ENCODE measurements around the gene CNTN5. TPM values are rescaled to one million over a fixed set of nuclear protein-coding genes. Genes with fewer than 3 reads are reported as not detected.
A peak's percentile ranks its signal among the peaks of the same experiment; 100 is the strongest.
"Not testable (repeated sequence)": the region's sequence is repeated elsewhere in the genome, so short reads cannot be mapped to it uniquely, and the experiment has no call there.

Gene CNTN5
- total RNA-seq (2014; rRNA removed; shearing (Covaris generic)), result not detected in 2 replicates

DNA sequence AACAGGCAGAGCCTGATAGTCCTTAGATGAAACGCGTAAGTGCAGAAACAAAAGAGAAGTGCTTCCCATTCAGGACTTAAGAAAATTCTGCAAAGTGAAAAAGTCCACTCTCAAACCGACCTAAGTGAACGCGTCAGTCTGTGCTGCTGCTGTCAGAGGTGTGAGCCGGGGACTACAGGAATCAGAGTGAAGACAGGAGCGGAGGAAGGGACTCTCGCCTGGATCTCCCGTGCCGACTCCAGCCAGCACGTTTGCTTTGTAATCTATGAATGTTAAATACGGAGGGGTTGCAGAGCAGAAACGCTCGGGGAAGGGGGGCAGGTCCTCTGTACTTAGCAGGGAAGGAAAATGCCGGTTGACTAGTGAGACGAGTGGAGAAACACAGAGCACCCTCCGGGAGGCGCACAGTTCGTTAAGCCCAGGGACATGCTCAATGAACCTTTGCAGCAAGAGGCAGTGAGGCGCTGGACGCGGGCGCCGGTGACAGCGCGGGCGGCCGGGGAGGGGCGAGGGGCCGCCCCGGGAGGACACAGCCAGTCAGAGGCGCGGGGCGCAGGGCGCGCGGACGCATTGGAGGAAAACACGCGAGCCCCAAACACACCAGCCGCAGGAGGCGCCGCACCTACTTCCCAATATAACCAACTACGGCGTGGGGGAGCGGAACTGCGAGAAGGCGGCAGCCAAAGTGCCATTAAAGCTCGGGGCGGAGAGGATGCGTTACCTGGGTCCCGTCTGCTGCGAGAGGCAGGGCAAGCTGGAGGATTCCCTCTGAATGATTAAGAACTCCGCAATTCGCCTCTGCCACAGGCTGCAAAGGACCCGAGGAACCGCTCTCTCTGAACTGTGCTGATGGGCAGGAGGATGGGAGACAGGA is at the start of gene CNTN5:
CNTN5 (plus strand) TSS at position 598 of the 874 bp plus-strand sequence.
- DNase-seq (ENCODE audit: low read depth), result peak; percentile 42

DNA sequence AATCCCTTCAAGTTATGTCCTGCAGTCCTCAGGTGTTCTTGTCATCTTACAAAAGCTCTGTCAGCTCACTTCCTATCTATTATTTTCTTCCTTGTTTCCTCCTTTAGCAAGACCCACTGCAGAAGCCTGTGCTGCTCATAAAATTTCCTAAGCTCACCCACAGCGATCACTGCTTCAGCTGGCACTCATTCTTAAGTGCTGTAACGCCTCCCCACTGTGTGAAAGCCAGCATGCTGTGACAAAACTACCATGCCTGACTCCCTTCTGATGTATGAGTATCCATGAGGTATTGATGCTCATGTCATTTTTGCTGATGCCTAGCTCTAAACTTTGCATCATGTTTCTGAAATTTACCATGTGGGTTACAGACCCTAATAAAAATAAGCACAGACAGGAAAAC is 41.5 kb upstream of the CNTN5 start:
- DNase-seq (ENCODE audit: low read depth), result no peak

DNA sequence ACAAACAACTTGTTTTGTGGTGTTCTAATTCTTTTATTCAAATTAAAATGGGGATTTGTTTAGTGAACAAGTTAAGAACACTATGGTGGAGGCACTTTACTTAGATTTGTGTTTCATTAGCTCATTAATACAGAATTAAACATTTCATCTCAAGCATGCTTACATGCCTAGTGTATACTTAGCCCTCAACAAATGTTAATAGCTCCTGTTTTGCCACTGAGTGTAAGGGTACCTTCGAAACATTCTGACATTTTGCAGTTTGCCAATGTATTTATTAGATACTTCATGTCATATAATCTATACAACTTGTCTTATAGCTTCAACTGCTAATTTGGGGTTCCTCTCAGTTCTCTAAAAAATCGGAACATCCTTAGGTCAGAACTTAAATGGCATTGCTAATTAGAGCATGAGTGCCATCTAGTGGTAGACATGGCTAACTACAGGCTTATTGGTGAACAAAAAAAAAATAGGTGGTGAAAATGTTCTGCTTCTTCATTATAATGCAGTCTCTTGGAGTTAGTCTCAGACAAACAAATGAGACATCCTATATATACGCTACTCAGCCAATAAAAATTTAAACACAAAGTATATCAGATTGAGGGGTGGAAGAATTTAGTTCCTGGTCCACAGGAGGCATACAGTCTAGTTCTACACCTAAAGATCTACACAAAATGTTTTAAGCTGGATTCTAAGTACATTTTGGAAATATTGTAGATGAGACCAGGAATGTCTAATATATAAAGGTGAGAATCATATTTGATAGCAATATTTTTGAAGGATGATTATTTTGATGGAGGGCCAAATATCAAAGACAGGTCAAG is 4.9 kb upstream of the CNTN5 start:
- peak; percentile 33 for DNase-seq (ENCODE audit: low read depth)

DNA sequence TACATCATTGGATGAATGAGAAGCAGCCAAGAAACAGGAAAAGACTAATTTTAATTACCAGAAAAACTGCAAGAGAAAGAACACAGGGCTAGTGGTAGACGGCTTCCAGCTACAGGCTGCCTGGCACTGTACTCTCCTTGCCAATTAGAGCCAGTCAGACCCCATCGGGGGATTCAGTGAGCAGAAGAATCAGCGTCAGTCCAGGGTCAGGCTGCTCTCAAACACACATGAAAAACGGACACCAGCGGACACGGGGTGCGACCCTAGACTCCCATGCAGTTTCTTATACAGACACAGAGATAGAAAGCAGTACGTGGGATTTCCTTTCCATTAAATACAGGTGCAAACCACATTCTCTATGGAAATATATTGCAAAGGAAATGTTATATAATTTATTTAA is 1.1 kb upstream of the CNTN5 start:
- no peak for DNase-seq (ENCODE audit: low read depth)

DNA sequence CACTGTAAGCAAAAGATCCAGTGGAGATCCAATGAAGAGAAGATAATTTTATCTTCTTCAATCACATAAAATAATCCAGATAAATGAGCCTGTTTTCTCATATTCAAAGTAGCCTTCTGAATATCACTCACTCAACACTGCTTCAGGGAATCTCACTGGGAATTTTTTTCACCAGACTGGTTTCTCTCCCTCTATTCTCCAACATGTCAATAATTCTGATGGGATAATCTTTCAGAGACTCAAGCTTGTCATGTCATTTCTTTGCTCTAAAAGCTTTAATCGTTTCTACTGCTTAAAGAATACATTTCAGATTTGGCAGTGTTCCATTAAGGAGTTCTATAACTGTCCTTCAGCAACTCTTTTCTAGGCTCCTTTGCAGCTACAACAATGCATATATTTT is 16.3 kb downstream of the CNTN5 start:
- no peak for DNase-seq (ENCODE audit: low read depth)

DNA sequence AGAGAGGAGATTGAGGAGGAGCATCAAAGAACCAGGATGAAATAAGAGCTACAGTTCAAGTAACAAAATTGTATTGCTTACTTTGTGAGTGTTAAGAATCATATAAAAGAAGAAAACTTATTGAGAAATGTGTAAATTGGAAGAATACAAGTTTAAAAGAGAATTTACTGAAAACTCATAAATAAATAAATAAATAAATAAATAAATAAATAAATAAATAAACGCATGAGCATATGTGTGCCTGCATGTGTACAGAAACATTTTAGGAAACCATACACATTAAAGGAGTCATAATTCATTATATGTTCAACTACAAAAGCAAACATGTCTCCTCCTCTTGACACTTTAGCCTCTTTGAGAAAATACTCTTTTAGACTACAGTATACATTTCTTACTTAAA is 42.6 kb downstream of the CNTN5 start:
- DNase-seq (ENCODE audit: low read depth), result no peak

DNA sequence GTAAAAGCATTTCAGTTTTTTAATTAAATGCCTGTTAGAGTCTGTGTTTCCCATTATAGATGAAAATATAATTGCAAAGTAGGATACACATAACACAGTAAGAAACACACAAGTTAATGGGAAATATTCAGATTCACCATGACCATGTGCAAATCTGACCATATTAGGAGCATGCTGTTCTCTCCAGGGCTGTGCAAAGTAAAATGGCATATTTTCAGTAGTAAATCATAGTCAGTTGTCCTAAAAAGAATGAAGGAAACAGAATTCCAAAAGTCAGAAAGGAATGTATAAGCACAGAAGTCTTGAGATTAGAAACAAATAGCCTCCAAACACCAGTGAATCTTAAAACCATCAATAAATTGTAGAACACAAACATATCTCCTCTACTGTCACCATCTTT is 44.4 kb downstream of the CNTN5 start:
- DNase-seq (ENCODE audit: low read depth), result no peak

DNA sequence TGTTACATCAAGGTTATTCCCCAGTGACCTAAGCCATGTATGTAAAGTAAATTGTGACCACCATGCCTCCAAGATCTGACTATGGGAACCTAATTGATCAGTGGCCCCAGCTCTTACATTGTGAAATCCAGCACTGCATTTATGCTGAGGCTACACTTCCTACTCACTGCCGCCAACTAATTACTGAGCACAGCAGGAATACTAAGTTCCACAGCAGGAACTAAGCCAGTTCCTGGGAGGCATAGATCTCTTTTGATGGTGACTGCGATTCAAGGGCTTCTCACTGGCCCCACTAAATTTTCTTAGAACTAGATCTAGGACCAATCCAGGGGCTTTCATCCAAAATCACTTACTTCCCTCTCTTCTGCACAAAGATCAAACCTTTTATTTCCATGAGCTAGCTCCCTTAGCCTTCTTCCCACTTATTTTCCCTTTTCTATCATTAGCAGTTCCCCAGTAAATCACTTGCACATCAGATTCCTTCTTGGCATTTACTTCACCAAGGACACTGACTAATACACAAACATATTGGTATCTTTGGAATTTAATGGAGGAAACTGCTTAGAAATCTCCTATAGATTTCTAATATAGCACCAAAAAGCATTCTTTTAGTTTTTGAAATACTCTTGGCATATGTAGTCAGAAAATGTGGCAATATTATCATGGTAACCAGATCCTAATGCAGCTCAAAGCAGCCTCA is 46.0 kb downstream of the CNTN5 start:
- no peak for DNase-seq (ENCODE audit: low read depth)

DNA sequence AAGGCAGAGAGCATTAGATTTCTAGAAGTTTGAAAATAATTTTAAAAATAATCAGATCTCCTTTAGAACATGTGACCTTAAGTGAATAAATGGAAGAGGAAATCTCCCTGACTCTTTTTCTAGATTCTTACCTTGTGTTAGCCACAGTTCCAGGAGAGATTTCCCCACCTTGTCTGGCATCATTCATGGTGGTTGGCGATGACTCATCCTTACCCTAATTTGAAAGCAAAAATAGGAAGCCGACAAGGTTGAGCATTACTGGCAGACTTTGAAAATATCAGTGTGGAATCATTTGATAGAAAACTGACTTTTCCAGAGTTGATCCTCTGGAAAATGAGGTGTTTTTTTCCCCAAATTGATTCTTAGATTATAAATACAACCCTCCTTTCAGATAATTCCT is 48.1 kb downstream of the CNTN5 start:
- peak; percentile 28 for DNase-seq (ENCODE audit: low read depth)

DNA sequence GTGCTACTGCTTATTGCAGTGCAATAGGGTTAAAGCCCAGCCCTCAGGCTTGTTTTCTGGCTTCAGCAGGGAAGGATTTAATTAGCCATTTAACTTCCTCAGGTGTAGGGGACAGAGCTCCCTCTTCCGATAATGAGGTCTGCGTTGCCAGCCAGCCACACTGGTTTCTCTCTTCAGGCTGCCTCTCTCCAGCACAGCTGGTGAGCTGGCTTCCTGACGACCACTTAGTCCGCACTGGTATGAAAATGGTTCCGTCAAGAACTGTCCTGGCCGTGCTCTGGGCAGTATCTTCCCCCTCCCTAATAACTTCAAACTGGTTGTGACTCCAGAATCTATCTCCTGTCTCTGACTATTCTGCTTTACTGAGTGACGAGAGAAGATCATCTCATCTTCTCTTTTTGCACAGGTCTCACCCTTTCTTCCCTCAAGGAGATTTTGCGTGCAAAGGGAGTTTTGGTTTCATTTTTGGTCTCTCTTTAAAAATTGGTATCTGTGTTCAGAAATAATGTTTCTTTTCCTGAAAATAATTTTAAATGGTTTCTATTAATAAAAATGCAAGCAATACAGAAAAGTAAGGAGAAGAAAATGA is 49.2 kb downstream of the CNTN5 start:
- DNase-seq (ENCODE audit: low read depth), result peak; percentile 34

DNA sequence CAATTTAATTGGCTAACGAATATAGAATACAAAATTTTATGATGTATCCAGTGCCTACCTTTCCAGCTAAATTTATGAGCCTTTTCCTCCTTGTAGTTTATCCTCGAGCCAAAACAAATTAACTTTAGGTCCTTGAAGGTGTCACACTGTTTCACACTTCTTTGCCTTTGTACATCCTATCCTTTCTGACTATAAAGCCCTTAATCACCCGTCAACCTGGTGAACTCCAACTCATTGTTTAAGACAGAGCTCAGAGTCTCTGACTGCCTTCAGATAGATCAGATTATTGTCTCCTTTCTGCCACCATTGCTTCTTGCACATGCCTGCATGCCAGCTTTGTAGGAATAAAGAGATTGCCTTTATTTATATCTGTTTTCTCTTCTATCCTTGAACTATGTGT is 58.8 kb downstream of the CNTN5 start:
- no peak for DNase-seq (ENCODE audit: low read depth)

DNA sequence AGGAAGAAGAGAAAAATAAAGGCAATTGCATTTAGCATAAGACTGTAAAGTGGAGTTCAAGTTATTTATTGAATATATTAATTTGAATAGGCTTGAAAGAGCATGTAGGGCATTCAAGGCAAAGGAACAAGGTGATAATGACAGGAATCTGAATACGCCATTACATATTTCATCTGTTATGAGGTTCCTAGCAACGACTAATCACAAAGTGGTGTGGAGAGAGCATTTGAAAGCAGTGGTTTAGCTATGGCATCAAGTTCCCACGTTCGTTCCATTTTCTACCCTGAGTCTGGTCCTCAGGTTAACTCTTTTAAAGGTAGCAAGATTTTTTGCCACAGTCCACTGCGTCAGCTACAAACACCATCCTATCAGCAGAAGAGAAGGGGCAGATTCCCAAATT is 59.4 kb downstream of the CNTN5 start:
- no peak for DNase-seq (ENCODE audit: low read depth)

DNA sequence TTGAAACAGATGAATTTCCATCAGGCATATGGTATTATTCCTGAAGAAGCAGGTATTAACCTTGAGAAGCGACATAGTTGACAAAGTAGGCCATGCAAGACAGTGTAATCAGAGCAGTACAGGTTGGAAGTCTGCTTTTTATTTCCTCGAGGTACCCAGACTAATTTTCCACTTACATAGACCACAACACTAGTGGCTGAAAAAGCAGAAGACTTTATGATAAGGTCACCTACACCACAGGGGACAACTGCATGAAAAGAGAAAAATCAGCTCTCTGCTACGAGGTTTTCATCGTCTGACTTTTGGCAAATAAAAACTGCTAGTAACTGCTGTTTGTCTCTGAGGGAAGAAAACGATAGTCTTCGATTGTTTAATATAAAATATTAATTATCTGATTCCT is 77.5 kb downstream of the CNTN5 start:
- DNase-seq (ENCODE audit: low read depth), result no peak

DNA sequence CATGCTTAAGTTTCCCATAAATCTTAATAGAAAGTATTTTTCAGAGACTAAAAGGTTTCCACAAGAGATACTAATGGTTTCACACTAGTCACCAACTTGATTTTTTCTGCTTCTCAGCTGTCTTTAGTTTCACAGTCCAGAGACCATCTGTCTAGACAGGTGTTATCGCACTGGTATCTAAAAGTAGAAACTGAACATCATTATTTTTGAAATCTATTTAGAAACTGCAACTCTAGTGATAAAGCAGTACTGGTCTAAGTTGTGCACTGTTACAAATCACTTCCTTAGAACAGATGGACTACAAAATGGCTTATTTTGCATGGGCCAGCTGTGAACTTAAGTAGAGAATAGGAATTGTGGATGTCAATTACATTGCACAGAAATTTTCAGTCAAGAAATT is 78.0 kb downstream of the CNTN5 start:
- DNase-seq (ENCODE audit: low read depth), result no peak

DNA sequence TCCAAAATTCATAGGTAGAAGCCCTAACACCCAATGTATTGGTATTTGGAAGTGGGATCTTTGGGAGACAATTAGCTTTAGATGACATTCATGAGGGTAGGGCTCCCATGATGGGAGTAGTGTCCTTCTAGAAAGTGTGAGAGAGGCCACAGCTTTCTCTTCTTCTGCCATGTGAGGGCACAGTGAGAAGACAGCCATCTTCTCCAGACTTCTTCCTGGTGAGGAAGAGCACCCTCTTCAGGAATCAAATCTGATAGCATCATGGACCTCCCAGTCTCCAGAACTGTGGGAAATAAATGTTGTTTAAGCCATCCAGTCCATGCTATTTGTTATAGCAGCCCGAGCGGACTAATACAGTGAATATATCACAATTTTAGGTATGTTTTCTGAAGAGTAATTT is 96.9 kb downstream of the CNTN5 start:
- DNase-seq (ENCODE audit: low read depth), result peak; percentile 1

DNA sequence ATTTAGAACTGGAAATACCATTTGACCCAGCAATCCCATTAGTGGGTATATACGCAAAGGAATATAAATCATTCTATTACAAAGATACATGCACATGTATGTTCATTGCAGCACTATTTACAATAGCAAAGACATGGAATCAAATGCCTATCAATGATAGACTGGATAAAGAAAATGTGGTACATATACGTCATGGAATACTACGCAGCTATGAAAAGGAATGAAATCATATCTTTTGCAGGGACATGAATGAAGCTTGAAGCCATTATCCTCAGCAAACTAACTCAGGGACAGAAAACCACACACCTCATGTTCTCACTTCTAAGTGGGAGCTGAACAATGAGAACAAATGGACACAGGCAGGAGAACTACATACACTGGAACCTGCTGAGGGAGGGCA is 113.1 kb downstream of the CNTN5 start:
- DNase-seq (ENCODE audit: low read depth), result not testable (repeated sequence)

DNA sequence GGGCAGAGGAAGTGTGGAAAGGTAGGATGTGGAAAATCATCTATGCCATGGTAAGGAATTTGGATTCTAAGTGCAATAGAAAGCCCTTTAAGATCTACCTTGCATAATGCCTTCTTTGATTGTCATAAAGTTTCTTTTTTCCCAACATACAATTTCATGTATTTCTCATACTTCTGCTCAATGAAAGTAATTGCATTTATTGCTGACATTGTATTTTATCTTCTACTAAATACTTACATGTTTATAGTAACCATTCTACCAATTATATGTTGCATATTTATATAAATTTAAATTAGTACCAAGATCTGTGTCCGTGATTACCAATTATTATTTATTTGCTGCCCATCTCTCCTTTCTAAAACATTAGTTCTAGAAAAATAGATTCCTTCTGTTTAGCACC is 114.8 kb downstream of the CNTN5 start:
- no peak for DNase-seq (ENCODE audit: low read depth)

DNA sequence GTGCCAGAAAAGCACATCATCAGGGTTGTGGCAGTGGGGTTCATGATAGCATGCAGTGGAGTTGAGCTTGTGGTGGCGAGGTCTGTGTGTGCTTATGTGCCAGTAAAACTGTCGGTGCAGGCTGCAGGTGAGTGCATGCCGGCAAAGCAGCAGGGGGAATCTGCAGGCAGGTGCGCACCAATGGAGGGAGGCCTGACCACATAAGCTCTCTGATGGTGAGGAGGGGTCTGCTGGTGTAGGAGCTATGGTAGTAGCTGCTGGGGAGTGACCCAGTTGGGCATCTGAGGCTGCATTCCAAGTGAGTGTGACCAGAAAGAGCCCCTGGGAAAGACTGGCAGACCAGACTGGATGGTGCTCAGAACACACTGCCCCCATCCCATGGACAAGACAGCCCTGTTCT is 121.5 kb downstream of the CNTN5 start:
- no peak for DNase-seq (ENCODE audit: low read depth)

DNA sequence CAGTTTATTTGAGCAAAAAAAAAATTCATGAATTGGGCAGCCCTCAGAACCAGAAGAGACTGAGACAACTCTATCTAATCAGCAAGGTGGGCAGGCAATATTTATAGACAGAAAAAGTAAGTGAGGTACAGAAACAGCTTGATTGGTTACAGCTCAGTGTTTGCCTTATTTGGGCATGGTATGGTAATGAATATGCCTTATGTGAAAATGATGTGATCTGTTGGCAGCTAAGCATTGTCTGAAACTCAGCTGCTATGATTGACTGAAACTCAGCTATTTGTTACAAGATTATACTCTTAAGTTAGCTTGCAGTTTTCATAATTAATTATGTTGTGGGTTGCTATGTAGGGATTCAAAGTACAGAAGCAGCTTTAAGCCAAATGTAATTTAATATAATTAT is 127.6 kb downstream of the CNTN5 start:
- no peak for DNase-seq (ENCODE audit: low read depth)

DNA sequence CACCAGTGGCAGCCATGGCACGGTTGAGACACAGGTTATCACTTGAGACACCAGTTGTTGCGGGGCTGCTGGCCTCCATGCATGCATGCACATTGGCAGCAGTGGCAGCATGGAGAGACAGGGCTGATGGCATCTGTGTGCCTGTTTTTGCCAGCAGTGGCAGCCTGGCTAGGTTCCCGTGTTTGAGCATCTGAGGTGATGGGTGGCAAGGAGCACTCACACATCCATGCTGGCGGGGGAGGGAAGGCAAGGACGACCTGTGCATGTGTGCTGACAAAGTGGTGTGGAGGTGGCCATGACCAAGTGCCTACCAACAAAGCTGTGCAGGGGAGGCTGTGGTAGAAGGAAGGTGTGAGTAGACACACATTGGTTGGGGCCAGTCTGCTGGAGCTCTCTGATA is 133.5 kb downstream of the CNTN5 start:
- DNase-seq (ENCODE audit: low read depth), result no peak

DNA sequence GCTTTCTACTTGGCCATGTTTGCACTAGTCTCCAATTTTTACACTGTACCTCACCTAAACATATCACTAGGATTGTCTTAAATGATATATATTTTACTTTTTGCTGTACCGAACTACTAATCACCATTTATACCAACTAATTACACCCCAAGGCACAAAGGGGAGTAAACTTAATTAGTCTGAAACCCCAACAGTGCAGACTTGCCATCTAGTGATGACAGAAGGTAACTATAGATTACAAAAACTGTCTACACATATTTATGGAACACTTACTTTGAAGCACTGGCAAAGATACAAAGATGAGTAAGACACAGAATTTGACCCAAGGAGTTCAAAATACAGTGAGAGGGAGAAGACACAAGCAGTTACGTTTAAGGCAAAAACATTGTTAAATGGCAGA is 139.7 kb downstream of the CNTN5 start:
- no peak for DNase-seq (ENCODE audit: low read depth)

DNA sequence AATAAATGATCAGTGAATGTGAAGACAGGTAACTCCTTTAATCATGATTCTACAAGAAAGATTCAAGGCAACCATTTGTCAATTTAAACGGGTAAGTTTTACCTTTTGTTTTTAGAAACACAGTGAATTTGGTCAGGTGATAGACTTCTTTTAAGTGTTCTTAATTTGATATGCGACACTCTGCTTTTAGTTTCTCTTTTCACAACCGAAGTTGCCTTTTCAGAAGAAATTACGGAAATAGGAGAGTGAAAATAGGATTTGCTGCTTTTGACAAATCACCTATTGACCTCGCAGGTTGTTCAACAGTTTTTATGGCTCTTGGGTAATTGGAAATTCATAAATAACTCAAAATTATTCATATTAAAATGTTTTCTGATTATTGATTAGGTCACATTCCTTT is 142.1 kb downstream of the CNTN5 start:
- no peak for DNase-seq (ENCODE audit: low read depth)
